Dermis microvascular lymphatic vessel endothelial cell (primary cell): ENCODE data around the gene HOOK2. TPM values are rescaled to one million over a fixed set of nuclear protein-coding genes. Genes with fewer than 3 reads are reported as not detected.

Experiments
- DNase-seq, 2 donors: peaks; one replicate each; pipeline versions ENCODE4 v3.0.0 to v3.0.0-alpha.2; 2010; ENCODE audit warnings: low read depth in 2 of 2
- total RNA-seq: library from RNA; depleted of rRNA; stranded (reverse); fragments of >200 nt; gene quantifications from 2 replicates; pipeline ENCODE4 v1.2.1, GENCODE V29; 2014

HOOK2 gene
- total RNA-seq, 1 donor from 2014 or later = 6.2 TPM

DNA sequence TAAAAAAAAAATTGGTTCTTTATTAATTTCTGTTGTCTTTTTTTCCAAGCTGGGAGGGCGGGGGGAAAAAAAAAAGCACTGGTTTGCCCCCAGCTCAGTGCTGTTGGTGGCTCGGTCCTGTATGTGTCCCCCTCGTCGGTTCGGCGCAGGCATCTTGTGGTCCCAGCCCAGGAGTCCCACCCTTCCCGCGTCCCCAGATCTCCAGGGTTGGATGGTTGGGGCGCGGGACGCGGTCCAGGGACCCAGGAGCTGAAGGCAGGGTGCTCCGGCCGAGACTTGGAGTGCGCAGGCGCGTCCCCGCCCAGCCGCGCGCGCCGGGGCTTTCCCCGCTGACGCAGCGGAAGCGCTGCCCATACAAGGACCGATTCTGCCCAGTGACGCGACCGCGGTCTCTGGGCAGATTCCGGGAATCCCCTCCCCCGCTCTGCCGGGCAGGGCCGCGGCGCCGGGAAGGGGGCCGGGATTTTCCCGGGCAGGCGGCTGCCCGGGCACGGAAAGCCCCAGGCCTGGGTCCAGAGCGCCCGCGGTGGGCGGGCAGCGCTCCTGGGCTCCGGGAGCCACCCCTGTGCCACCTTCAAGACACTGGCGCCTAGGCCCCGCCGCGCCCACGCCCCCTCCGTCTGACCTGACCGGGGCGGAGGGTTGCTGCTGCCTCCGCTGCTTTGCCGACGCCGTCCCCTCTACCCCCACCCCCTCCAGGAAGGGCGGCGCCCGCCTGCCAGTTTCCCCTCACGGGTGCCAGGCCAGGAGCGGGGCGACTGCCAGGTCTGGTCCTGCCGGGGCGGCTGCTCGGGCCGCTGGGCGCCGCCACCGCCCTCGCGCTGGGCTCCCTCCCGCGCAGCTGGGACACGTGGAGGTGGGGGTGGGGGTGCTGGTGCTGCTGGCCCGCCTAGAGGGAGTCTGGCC, 18.2 kb upstream of the HOOK2 start:
- peak; percentile 88 to 95 for DNase-seq

DNA sequence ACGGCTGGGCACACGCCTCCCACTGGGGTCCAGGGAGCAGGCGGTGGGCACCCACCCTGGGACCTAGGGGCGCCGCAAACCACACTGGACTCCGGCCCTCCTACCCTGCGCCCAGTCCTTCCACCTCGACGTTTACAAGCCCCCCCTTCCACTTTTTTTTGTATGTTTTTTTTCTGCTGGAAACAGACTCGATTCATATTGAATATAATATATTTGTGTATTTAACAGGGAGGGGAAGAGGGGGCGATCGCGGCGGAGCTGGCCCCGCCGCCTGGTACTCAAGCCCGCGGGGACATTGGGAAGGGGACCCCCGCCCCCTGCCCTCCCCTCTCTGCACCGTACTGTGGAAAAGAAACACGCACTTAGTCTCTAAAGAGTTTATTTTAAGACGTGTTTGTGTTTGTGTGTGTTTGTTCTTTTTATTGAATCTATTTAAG, 17.5 kb upstream of the HOOK2 start:
- no peak for DNase-seq

DNA sequence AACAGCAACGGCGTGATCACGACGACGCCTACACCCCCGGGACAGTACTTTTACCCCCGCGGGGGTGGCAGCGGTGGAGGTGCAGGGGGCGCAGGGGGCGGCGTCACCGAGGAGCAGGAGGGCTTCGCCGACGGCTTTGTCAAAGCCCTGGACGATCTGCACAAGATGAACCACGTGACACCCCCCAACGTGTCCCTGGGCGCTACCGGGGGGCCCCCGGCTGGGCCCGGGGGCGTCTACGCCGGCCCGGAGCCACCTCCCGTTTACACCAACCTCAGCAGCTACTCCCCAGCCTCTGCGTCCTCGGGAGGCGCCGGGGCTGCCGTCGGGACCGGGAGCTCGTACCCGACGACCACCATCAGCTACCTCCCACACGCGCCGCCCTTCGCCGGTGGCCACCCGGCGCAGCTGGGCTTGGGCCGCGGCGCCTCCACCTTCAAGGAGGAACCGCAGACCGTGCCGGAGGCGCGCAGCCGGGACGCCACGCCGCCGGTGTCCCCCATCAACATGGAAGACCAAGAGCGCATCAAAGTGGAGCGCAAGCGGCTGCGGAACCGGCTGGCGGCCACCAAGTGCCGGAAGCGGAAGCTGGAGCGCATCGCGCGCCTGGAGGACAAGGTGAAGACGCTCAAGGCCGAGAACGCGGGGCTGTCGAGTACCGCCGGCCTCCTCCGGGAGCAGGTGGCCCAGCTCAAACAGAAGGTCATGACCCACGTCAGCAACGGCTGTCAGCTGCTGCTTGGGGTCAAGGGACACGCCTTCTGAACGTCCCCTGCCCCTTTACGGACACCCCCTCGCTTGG, 16.9 kb upstream of the HOOK2 start:
- DNase-seq = peak in 1 of 2 donors; percentile 57

DNA sequence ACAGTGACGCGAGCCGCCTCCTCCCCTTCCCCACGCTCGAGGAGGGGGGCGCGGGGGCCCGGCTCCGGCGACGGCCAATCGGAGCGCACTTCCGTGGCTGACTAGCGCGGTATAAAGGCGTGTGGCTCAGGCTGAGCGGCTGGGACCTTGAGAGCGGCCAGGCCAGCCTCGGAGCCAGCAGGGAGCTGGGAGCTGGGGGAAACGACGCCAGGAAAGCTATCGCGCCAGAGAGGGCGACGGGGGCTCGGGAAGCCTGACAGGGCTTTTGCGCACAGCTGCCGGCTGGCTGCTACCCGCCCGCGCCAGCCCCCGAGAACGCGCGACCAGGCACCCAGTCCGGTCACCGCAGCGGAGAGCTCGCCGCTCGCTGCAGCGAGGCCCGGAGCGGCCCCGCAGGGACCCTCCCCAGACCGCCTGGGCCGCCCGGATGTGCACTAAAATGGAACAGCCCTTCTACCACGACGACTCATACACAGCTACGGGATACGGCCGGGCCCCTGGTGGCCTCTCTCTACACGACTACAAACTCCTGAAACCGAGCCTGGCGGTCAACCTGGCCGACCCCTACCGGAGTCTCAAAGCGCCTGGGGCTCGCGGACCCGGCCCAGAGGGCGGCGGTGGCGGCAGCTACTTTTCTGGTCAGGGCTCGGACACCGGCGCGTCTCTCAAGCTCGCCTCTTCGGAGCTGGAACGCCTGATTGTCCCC, 16.1 kb upstream of the HOOK2 start, which contains the start of gene JUNB:
Gene JUNB, plus strand, starts transcription at position 142 of the 706 bp plus-strand sequence. Its CDS starts 286 bp downstream, at position 428.
- DNase-seq = peak; percentile 94 to 98

DNA sequence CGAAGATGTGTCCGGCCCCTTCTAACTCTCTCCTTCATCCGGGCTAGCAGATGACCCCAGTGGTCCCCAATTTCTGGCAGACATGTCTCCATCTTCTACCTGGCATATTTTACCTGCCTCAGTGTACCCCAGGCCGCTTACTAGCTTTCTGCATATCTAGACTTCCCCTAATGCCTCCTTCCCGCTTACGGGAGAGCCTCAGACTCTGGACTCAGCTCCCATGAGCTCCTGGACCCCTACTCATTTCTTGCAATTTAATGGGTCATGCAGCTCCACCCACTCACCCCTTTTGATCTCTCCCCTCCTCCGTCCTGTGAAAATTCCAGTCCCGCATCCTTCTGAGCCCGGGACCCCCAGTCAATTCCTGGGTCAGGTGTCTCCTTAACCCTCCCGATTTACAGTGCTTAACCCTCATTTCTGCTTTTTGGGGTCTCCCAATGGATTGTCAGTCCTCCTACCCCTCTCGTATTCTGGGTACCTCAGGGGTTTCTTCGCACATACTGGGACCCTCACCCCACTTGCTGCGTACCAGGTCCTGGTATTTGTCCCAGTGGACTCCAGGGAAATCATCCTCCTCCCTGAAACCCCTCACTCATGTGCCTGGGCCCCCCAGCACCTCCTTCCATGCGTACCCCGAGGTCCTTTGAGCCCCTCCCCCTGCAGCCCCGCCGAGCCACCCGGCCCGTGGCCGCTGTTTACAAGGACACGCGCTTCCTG, 15.4 kb upstream of the HOOK2 start:
- DNase-seq = no peak

DNA sequence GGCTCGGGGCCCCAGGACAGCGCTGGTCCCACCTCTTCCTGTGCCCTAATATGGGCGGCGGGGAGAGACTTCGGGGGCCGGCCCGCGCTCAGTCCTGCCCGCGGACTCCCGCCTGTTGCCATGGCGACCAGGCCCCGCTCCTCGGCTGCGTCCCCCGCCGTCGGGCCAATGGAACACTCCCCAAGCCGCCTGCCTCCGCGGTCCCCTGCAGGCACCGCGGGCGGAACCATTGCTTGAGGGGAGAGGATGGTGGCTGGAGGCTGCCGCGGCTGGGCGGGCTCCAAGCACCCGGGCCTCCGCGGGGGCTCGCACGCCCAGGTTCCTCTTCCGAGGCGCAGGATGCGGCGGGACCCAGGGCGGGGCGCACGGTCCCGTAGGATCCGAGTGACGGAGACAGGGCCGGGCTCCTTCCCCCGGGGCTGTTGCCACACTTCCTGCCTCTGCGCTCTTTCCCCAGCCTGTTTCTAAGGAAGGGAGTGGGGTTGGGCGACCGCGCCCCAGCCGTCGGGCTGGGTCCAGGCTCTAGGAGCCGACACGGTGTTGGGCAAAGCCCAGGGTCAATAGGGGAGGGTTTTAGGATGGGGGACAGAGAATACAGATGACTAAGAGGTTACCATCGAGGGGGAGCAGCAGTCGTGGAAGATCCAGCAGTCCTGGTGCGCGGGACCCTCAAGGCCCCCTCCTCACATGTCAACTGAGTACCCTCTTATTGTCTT, 14.7 kb upstream of the HOOK2 start:
- peak; percentile 82 to 95 for DNase-seq

DNA sequence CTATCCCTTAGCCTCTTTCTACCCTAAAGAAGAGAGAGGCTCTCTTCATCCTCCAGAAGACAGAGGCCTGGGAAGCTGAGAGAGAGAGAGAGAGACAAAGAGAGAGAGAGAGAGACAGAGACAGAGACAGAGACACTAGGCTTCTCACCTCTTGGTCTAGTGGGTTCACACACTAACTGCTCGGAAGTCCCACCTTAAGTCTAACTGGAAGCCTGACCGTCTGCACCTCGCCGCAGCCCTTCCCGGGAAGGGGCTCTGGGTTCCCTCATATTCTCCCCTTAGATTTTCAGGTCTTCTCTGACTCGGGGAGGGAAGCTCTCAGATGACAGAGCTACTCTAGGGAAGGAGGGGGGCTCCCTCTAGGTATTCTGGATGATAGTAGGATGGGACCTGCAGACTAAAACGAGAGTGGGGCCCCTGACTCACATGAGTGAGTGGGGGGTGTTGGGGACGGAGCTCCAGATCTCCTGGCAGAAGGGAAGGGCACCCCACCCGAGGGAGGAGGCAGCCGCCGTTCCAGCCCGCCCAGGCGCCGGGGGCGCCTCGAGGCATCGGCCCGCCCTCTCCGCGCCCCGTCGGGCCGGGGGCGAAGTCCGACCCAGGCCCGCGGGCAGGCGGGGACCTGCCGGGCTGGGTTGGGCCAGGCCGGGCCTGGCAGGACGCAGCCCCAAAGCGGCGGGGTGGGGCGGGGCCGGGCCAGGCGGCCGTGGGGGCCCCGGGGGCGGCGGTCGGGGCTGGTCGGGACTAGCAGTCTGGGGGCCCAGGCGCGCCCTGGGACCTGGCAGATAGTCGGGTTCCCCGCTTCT, 13.9 kb upstream of the HOOK2 start:
- DNase-seq = peak in 1 of 2 donors; percentile 33

DNA sequence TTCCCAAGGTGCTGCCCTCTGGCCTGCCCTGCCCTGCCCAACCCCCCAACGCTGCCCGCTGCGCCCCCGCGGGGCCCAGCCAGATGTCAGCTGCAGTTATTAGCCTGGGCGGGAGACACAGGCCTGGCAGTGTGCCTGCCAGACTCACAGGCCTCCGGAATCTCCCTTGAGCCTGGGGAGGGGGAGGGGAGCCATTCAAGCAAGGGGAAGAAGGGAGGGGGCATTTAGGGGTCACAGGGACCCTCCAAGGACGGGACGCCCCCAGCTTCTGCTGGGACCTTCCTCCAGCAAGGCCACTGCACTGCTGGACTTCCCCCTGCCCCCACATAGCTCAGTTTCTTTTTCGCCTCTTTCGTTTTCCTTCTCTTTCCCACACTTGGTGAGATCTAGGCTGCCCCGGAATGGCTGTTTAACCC, 13.3 kb upstream of the HOOK2 start:
- peak in 1 of 2 donors; percentile 80 for DNase-seq

DNA sequence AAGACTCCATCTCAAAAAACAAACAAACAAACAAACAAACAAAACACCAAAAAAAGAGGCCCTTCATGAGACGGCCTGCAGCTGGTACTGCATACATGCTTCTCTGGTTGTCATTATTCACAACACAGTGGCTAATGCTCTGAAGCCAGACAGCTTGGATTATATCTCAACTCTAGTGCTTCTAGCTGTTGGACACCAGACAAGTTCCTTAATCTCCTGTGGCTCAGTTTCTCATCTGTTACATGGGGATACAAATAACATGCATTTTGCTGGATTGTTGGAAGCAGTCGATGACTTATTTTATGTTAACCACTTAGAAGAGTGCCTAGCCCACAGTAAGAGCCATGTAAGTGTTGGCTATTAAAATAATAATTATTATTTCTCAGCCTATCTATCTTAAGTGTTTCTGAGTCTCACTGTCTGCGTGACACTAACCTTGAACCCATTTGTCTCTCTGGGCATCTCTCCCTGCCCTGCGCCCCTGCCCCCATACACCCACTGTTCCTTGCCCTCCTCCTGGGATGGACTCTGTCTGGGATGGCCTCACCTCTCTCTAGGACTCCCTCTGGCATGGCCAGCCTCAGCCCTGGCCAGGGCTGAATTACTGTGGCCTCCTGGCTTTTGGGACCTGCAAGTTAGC, 12.8 kb upstream of the HOOK2 start:
- no peak for DNase-seq

DNA sequence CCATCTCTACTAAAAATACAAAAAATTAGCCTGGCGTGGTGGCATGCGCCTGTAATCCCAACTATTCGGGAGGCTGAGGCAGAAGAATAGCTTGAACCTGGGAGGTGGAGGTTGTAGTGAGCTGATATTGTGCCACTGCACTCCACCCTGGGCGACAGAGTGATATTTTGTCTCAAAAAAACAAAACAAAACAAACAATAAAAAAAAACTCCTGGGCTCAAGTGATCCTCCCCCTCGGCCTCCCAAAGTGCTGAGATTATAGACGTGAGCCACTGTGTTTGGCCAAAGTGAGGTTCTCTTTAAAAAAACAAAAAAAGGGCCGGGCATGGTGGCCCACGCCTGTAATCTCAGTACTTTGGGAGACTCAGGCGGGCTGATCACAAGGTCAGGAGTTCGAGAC, 12.1 kb upstream of the HOOK2 start:
- no peak for DNase-seq

DNA sequence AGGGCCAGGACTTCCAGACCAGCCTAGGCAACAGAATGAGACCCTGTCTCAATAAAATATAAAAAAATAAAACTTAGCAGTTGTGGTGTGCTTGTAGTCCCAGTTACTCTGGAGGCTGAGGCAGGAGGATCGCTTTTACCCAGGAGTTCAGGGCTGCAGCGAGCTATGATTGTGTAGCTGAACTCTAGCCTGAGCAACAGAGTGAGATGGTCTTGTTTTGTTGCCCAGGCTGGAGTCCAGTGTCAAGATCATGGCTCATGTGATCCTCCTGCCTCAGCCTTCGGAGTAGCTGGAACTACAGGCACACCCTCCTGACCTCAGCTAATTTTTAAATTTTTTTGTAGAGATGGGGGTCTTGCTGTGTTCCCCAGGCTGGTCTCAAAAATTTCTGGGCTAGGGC, 11.6 kb upstream of the HOOK2 start:
- no peak for DNase-seq

DNA sequence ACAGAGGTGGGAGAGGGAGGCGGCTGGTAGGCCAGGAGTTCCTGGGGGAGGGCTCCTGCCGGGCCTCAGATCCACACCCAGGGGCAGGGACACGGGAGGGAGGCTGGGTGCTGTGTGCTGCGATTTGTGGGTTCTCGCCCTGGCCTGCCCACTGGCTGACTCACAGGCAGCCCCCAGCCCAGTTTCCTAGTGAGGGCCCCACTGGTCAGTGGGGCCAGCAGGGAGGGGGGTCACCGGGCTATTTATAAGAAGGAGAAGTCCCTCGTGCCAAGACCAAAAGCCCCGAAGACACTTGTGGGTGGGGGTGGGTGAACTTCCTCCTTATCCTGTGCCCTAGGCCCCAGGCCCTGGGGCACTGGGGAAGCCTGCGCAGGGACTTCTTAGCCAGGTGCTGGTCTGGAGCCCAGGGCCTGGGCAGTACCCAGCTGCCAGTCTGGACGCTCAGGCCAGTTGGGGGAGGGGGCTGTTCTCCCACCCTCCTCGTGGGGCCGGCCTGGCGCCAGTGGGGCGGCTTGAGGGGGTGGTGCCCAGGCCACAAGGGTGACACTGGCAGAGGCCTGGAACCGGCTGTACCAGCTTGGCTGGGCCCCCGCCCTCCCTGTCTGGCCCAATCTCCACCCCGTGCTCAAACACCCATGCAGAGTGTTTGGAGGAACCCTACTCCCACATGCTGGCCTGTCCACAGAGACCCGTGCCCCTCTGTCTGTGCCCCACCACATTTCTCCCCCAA, 11.0 kb upstream of the HOOK2 start:
- no peak for DNase-seq

DNA sequence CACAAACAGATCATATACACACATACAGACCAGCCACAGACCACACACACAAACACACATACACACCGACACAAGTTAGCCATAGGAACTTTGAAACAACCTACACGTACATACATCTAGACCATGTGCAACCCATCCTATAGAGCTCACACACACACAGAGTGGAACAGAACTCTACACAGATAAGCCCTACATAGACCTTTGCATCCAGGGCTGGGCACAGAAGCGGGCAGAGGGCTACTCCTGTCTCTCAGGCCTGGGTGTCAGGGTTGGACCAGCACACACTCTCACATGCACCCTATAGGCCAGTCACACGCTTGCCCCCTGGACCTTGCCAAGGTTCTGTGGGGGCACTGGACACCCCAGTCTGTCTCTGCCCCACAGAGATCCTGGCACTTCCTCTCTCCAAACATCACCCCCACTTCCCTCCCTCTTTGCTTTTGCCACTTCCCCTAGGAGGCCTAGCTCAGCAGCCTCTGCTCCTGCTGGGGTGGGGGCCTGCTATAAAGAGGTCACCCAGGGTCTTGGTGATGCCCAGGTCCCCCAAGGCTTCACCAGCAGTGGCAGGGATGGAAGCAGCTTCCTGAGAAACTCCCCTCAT, 10.2 kb upstream of the HOOK2 start:
- DNase-seq = no peak

DNA sequence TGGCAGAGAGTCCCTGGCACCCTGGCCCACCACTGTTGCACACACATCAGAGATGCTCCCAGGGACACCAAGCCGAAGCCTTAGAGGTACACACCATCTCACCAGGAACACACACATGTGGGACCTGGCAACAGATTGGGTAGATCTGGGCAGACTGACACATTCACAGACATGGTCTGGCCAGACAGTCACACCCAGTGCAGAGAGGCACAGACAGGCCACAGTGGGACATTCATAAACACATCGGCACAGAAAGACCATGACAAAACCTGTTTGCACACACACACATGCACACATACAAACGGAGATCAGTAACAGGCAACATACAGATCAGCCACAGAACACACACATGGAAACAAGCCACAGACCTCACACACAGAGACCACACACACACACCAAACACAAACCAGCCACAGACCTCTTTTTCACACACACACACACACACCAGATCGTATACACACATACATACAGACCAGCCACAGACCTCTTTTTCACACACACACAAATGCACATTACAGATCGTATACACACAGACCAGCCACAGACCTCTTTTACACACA, 9.6 kb upstream of the HOOK2 start:
- peak in 1 of 2 donors; percentile 26 for DNase-seq

DNA sequence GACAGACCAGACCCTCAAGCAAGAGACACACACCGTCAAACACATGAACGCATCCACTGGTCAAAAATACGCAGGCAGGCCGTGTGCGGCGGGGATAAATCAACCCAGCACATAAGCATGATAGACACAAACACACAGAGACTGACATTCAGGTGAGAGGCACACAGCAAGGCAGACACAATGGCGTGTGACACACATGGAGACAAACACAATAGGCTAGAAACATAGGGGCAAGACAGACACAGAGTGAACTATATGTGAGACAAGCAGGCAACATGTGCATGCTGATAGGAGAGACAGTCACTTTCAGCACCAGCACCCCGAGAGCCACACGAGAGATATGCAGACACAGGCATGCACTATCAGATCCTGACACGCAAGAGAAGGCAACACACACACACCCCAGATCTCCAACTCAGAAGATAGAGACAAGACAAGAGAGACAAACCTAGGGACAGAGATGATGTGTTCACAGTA, 9.1 kb upstream of the HOOK2 start:
- peak in 1 of 2 donors; percentile 29 for DNase-seq

DNA sequence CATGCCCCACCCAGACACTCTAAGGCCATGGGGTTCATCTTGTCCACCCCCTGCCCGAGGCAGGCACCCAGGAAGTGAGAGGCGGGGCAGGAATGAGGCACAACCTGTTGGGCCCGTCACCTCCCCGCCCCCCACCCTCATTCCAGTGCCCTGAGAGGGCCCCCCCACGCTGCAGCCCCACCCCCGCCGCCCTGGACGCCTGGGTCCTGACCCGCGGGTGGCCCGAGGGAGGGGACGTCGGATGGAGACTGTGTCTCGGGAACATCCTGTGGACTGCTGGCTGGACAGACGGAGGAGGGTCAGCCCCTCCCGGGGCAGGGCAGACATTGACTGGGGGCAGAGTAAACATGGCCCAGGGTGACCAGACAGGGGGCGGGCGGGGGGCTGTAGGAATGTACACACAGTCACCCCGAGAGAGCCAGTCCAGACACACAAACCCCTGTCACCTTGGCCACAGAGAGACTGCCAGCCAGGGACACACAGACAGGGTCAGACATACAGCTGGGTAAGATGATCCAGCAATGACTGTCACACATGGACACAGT, 8.6 kb upstream of the HOOK2 start:
- peak in 1 of 2 donors; percentile 63 for DNase-seq

DNA sequence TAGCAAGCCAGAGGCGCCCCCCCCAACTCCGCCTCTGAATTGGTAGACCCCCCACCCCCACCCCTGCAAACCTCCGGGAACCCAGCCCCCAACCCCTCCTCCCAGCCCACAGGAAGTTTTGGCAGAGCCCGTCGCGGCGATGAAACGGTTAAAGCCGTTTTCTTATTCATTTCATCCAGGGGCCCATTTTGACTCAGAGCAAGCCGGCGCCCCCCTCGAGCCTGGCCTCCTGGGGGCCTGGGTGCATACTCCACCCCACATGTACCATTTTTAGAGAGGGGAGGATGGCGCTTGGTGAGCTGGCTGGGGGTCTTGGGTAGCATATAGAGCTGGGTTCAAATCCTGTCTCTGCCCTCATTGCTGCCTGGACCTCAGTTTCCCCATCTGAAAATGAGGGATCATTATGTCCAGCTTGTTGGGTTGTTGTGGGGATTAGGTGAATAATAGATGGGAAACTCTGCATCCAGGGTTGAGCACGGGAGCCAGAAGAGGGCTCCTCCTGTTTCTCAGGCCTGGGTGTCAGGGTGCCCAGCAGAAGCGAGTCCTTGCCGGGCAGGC, 8.0 kb upstream of the HOOK2 start:
- no peak for DNase-seq
